Neuronal stem cell (in vitro differentiated cells): ENCODE results near the gene SAMD11.

Experiments
- DNase-seq: peaks from one replicate; pipeline ENCODE4 v3.0.0-alpha.2; 2013; ENCODE audit warnings: low spot score
- H2AFZ ChIP-seq: one replicate; pipeline ENCODE4 v1.6.1; 2013; ENCODE audit warnings: mild to moderate bottlenecking, low read length, inconsistent platforms
- H2AK5ac ChIP-seq: 2 replicates; pipeline ENCODE4 v1.6.1; 2013; ENCODE audit warnings: low read depth, mild to moderate bottlenecking, inconsistent platforms, low read length, moderate library complexity, mixed read lengths
- H2BK120ac ChIP-seq: 2 replicates; pipeline ENCODE4 v1.6.1; 2013; ENCODE audit warnings: low read depth, mild to moderate bottlenecking, inconsistent platforms, low read length, moderate library complexity, mixed read lengths
- H2BK12ac ChIP-seq: one replicate; pipeline ENCODE4 v1.6.1; 2013; ENCODE audit warnings: low read length, inconsistent platforms
- H2BK15ac ChIP-seq: 2 replicates; pipeline ENCODE4 v1.6.1; 2013; ENCODE audit warnings: mild to moderate bottlenecking, low read length, inconsistent platforms, mixed read lengths
- H2BK5ac ChIP-seq: one replicate; pipeline ENCODE4 v1.6.1; 2013; ENCODE audit warnings: inconsistent platforms, mild to moderate bottlenecking, low read length, moderate library complexity
- H3K14ac ChIP-seq: one replicate; pipeline ENCODE4 v1.6.1; 2013; ENCODE audit warnings: low read length, inconsistent platforms
- H3K18ac ChIP-seq: 2 replicates; pipeline ENCODE4 v1.6.1; 2013; ENCODE audit warnings: low read length, inconsistent platforms
- H3K23ac ChIP-seq: 2 replicates; pipeline ENCODE4 v1.6.1; 2013; ENCODE audit warnings: low read depth, mild to moderate bottlenecking, mixed read lengths, low read length, inconsistent platforms; ENCODE audit not compliant: poor library complexity
- H3K27ac ChIP-seq: replicated peaks from 3 replicates; pipeline ENCODE4 v1.5.1; 2013; ENCODE audit warnings: low read length, inconsistent platforms
- H3K27me3 ChIP-seq, 3 experiments: 2 replicates each; pipeline ENCODE4 v1.6.1; 2013; ENCODE audit warnings: low read length in 3 of 3, mild to moderate bottlenecking in 2 of 3, inconsistent platforms in 1 of 3, low read depth in 1 of 3, mixed read lengths in 1 of 3, moderate library complexity in 1 of 3; ENCODE audit not compliant: control insufficient read depth in 3 of 3, insufficient read depth in 3 of 3
- H3K36me3 ChIP-seq, 2 donors: replicated peaks in 1 of 2; 2 replicates each; pipeline ENCODE4 v1.6.1; 2013; ENCODE audit warnings: low read length in 2 of 2; ENCODE audit not compliant: control insufficient read depth in 2 of 2, insufficient read depth in 2 of 2
- H3K4ac ChIP-seq: 2 replicates; pipeline ENCODE4 v1.6.1; 2013; ENCODE audit warnings: inconsistent platforms, mild to moderate bottlenecking, low read length, moderate library complexity
- H3K4me1 ChIP-seq, 2 donors: 1 replicate in 1 of 2; 2 replicates in 1 of 2; pipeline ENCODE4 v1.6.1; 2013; ENCODE audit warnings: low read length in 2 of 2, low read depth in 1 of 2; ENCODE audit not compliant: control insufficient read depth in 2 of 2, insufficient read depth in 1 of 2
- H3K4me2 ChIP-seq: one replicate; pipeline ENCODE4 v1.6.1; 2013; ENCODE audit warnings: mild to moderate bottlenecking, low read length, inconsistent platforms; ENCODE audit not compliant: insufficient read depth, poor library complexity, severe bottlenecking
- H3K4me3 ChIP-seq, 2 donors: 2 replicates each; pipeline ENCODE4 v1.5.1; 2013; ENCODE audit warnings: low read length in 2 of 2, mild to moderate bottlenecking in 2 of 2, inconsistent platforms in 1 of 2, moderate library complexity in 1 of 2
- H3K79me1 ChIP-seq: one replicate; pipeline ENCODE4 v1.6.1; 2013; ENCODE audit warnings: low read depth, mild to moderate bottlenecking, inconsistent platforms, low read length, moderate library complexity
- H3K9ac ChIP-seq: one replicate; pipeline ENCODE4 v1.6.1; 2013; ENCODE audit warnings: mild to moderate bottlenecking, low read depth, low read length, inconsistent platforms; ENCODE audit not compliant: poor library complexity
- H3K9me3 ChIP-seq, 2 donors: replicated peaks in 1 of 2; 2 replicates each; pipeline versions ENCODE3 to v1.6.1; 2013; ENCODE audit warnings: low read length in 2 of 2, mild to moderate bottlenecking in 2 of 2, inconsistent platforms in 1 of 2, low read depth in 1 of 2, mixed read lengths in 1 of 2, moderate library complexity in 1 of 2; ENCODE audit not compliant: control insufficient read depth in 2 of 2, insufficient read depth in 1 of 2
- H4K8ac ChIP-seq: one replicate; pipeline ENCODE4 v1.6.1; 2013; ENCODE audit warnings: low read depth, mild to moderate bottlenecking, inconsistent platforms, low read length, moderate library complexity
- H4K91ac ChIP-seq: one replicate; pipeline ENCODE4 v1.6.1; 2013; ENCODE audit warnings: low read length, low read depth, mild to moderate bottlenecking, inconsistent platforms; ENCODE audit not compliant: poor library complexity
- WGBS, 2 donors: extraction: QIAGEN DNeasy Blood & Tissue Kit; methylation state at CpG; one replicate each; pipeline ENCODE4 v1.1.7; 2013; ENCODE audit warnings: missing lambda C conversion rate in 2 of 2, mixed read lengths in 1 of 2; ENCODE audit not compliant: insufficient read length in 2 of 2, insufficient replicate concordance in 1 of 2; ENCODE audit errors: extremely low coverage in 2 of 2; 5-methylcytosine and 5-hydroxymethylcytosine counted together

SAMD11 gene

GRCh38 chr1:913491-914130, 10.1 kb upstream of the SAMD11 start:
- Histone ChIP-seq H3K14ac (no peak overlapping the region), H3K4me3 (no peak overlapping the region), H3K4me2 (no peak overlapping the region), H2AK5ac (peak overlapping the region; percentile 79), H4K91ac (no peak overlapping the region), H3K9ac (no peak overlapping the region), H2BK5ac (peak overlapping the region; percentile 66), H3K18ac (peak overlapping the region; percentile 7), H3K4ac (no peak overlapping the region), H3K27ac (no peak overlapping the region), H3K36me3 (no peaks in the 10 kb centered on the region), H3K9me3 (peaks cover 0 to 3% of the 10 kb centered on the region in 2 donors), H3K23ac (no peak overlapping the region), H2BK120ac (no peak overlapping the region), H2BK15ac (no peak overlapping the region), H2BK12ac (no peak overlapping the region), H4K8ac (no peak overlapping the region), H3K79me1 (no peaks in the 10 kb centered on the region), H3K4me1 (no peaks in the 10 kb centered on the region), H3K27me3 (peaks cover 0 to 57% (median 47%) of the 10 kb centered on the region in 3 experiments), H2AFZ (no peak overlapping the region)
- no peak for DNase-seq
- WGBS, 2 donors, result no CpG with 5 or more reads among the region's 16 CpGs

GRCh38 chr1:914131-914890, 9.4 kb upstream of the SAMD11 start:
- H3K4me2 ChIP-seq, result no peak overlapping the region
- H3K27ac ChIP-seq, result no peak overlapping the region
- H3K9ac ChIP-seq, result no peak overlapping the region
- no peak for DNase-seq
- no peak overlapping the region for H2AK5ac ChIP-seq
- H2BK5ac ChIP-seq, result no peak overlapping the region
- H3K9me3 ChIP-seq, result peaks cover 0 to 3% of the 10 kb centered on the region in 2 donors
- H3K18ac ChIP-seq, result peak overlapping the region; percentile 13
- peak overlapping the region; percentile 6 for H3K23ac ChIP-seq
- no peak overlapping the region for H4K8ac ChIP-seq
- H3K4ac ChIP-seq, result no peak overlapping the region
- H2BK120ac ChIP-seq, result no peak overlapping the region
- no peak overlapping the region for H3K4me3 ChIP-seq
- H3K4me1 ChIP-seq, result no peaks in the 10 kb centered on the region
- H3K14ac ChIP-seq, result no peak overlapping the region
- H4K91ac ChIP-seq, result no peak overlapping the region
- peaks cover 0 to 64% (median 49%) of the 10 kb centered on the region in 3 experiments for H3K27me3 ChIP-seq
- H2BK12ac ChIP-seq, result no peak overlapping the region
- peaks cover under 1% of the 10 kb centered on the region for H3K79me1 ChIP-seq
- no CpG with 5 or more reads among the region's 21 CpGs for WGBS, 2 donors
- no peaks in the 10 kb centered on the region for H3K36me3 ChIP-seq
- H2BK15ac ChIP-seq, result no peak overlapping the region
- H2AFZ ChIP-seq, result no peak overlapping the region

DNA sequence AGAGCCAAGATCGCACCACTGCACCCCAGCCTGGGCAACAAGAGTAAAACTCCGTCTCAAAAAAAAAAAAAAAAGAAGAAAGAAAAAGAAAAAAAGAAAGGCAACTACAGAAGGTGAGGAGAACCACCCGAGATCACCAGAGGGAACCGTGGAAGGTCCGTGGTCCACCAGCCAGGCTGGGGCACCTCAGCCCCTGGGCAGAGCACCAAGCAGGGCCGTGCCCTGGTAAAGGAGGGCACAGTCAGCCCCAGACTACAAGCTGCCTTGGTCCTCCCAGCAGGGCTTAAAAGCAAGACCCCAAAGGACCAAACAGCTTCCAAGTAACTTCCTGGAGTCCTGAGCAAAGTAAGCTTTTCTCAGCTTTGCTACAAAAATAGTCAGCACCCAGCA, 8.8 kb upstream of the SAMD11 start:
- no peak overlapping the region for H3K14ac ChIP-seq
- peaks cover 0 to 2% of the 10 kb centered on the region in 2 donors for H3K4me1 ChIP-seq
- H3K9me3 ChIP-seq, result peaks cover 0 to 3% of the 10 kb centered on the region in 2 donors
- H3K4me2 ChIP-seq, result no peak overlapping the region
- H3K4me3 ChIP-seq, result no peak overlapping the region
- H2BK5ac ChIP-seq, result no peak overlapping the region
- H3K18ac ChIP-seq, result no peak overlapping the region
- H3K4ac ChIP-seq, result no peak overlapping the region
- H2AK5ac ChIP-seq, result no peak overlapping the region
- no peaks in the 10 kb centered on the region for H3K36me3 ChIP-seq
- no peak overlapping the region for H4K91ac ChIP-seq
- no CpG with 5 or more reads among the region's 6 CpGs for WGBS, 2 donors
- no peak overlapping the region for H3K9ac ChIP-seq
- no peak for DNase-seq
- no peak overlapping the region for H3K23ac ChIP-seq
- H4K8ac ChIP-seq, result no peak overlapping the region
- H2AFZ ChIP-seq, result no peak overlapping the region
- H3K79me1 ChIP-seq, result peaks cover 2% of the 10 kb centered on the region
- peaks cover 0 to 69% (median 54%) of the 10 kb centered on the region in 3 experiments for H3K27me3 ChIP-seq
- H3K27ac ChIP-seq, result no peak overlapping the region
- H2BK15ac ChIP-seq, result no peak overlapping the region
- H2BK12ac ChIP-seq, result no peak overlapping the region
- no peak overlapping the region for H2BK120ac ChIP-seq
